Measurements from ENCODE around the gene OCIAD2.

- no peak for TF ChIP-seq POLR2AphosphoS5 (IDR thresholded peaks at IDR 0.05; ENCODE audit: low read depth, low read length)
- no peak for TF ChIP-seq CTCF (IDR thresholded peaks at IDR 0.05)
- no peak for TF ChIP-seq REST (IDR thresholded peaks at IDR 0.05; ENCODE audit: insufficient read depth in 1 of 2, low read depth in 2 of 2, low read length in 1 of 2)
- no peak for TF ChIP-seq SIN3A (IDR thresholded peaks at IDR 0.05; ENCODE audit: borderline replicate concordance, insufficient read depth, low read depth, low read length)
Measured at GRCh38 chr4:48947731-48948130, 41.2 kb upstream of the OCIAD2 start.

All from Panc1 (cell line).